Transverse colon (tissue), 4 donors: ENCODE results near the gene IMPACT. TPM values are rescaled to one million over a fixed set of nuclear protein-coding genes. Genes with fewer than 3 reads are reported as not detected.

ENCODE experiments used
- DNase-seq: peaks from one replicate; pipeline ENCODE4 v3.0.0-alpha.2; 2019
- H3K27ac ChIP-seq, 4 donors: fragments of 200-600 bp; sonication (generic); 2 replicates each; pipeline ENCODE4 v1.5.1; 2016 to 2018; ENCODE audit warnings: inconsistent platforms in 4 of 4
- H3K27me3 ChIP-seq: fragments of 200-600 bp; sonication (generic); 2 replicates; pipeline ENCODE4 v1.5.1; 2017; ENCODE audit warnings: inconsistent platforms
- H3K36me3 ChIP-seq, 4 donors: fragments of 200-600 bp; sonication (generic); 2 replicates each; pipeline ENCODE4 v1.5.1; 2017 to 2019; ENCODE audit warnings: inconsistent platforms in 4 of 4
- H3K4me1 ChIP-seq, 4 donors: fragments of 200-600 bp; sonication (generic); 2 replicates each; pipeline ENCODE4 v1.5.1; 2017 to 2020; ENCODE audit warnings: inconsistent platforms in 4 of 4
- H3K4me3 ChIP-seq, 4 donors: fragments of 200-600 bp; sonication (generic); 1 replicate in 1 of 4; 2 replicates in 3 of 4; pipeline versions ENCODE4 v1.5.1 to v1.6.1; 2017 to 2019; ENCODE audit warnings: inconsistent platforms in 4 of 4
- H3K9me3 ChIP-seq, 2 donors: fragments of 200-600 bp; sonication (generic); 2 replicates each; pipeline ENCODE4 v1.5.1; 2017 to 2019; ENCODE audit warnings: inconsistent platforms in 2 of 2
- CTCF ChIP-seq, 5 experiments: fragments of 200-600 bp in 3 of 5; fragments of 450-650 bp in 2 of 5; sonication (generic) in 3 of 5; IDR thresholded peaks; 1 replicate in 2 of 5; 2 replicates in 3 of 5; pipeline ENCODE4 v1.5.1; 2016 to 2017; ENCODE audit warnings: antibody characterized with exemption in 5 of 5, inconsistent platforms in 3 of 5, mild to moderate bottlenecking in 2 of 5, moderate library complexity in 1 of 5
- EP300 ChIP-seq: sonication (generic); formaldehyde crosslinking; IDR thresholded peaks from one replicate; pipeline ENCODE4 v1.6.1; 2017; ENCODE audit warnings: antibody characterized with exemption, low read depth
- POLR2A ChIP-seq: fragments of 450-650 bp; IDR thresholded peaks from one replicate; pipeline ENCODE4 v1.6.1; 2016; ENCODE audit warnings: antibody characterized with exemption, mild to moderate bottlenecking, moderate library complexity
- POLR2AphosphoS5 ChIP-seq, 3 donors: sonication (generic); formaldehyde crosslinking; IDR thresholded peaks; one replicate each; pipeline ENCODE4 v1.6.1; 2016; ENCODE audit warnings: antibody characterized with exemption in 3 of 3
- WGBS, 2 donors: methylation state at CpG; one replicate each; pipeline ENCODE4 v1.1.5; 2018; ENCODE audit warnings: low coverage in 1 of 2; 5-methylcytosine and 5-hydroxymethylcytosine counted together
- in situ Hi-C, 4 donors: fragments of 200-750 bp; cut with MboI; loops; one replicate each; pipeline versions ENCODE4 v1.15.0 to v1.15.1; 2017; ENCODE audit warnings: low sequenced_read_pairs in 3 of 4, low pct_ligation_motif_present in 1 of 4, low pct_unique_long_range_greater_than_20kb in 1 of 4
- intact Hi-C: fragments of 100-400 bp; cut with DNase I; formaldehyde crosslinking; loops from one replicate; pipeline ENCODE4 v1.15.1; 2023; ENCODE audit warnings: low total_unique reads
- total RNA-seq, 4 donors: library from RNA; depleted of rRNA; stranded (reverse); fragments of >200 nt; gene quantifications; one replicate each; pipeline ENCODE4 v1.1.0, GENCODE V29; 2016

IMPACT gene
- total RNA-seq, 4 donors from 2014 or later: 12.4 to 18.0 (median 16.5) TPM

- Histone ChIP-seq H3K9me3 (no peaks in the 10 kb centered on the region), H3K4me1 (no peaks in the 10 kb centered on the region), H3K27me3 (peaks cover 20% of the 10 kb centered on the region), H3K27ac (no peak overlapping the region), H3K4me3 (no peak overlapping the region), H3K36me3 (no peaks in the 10 kb centered on the region)
- no peak for DNase-seq
- in situ Hi-C loops (no loop called here), intact Hi-C loops (no loop called here)
- TF ChIP-seq EP300 (no peak), POLR2AphosphoS5 (IDR thresholded peaks at IDR 0.05) (no peak), CTCF (IDR thresholded peaks at IDR 0.05) (no peak), POLR2A (no peak)
- WGBS, 2 donors: 70 to 89% methylated on average over 2 of the region's 2 CpGs
Observed at GRCh38 chr18:24413148-24413547, 13.3 kb upstream of the IMPACT start.

- H3K4me1 ChIP-seq: no peaks in the 10 kb centered on the region
- H3K27me3 ChIP-seq: peaks cover 23% of the 10 kb centered on the region
- no peak overlapping the region for H3K4me3 ChIP-seq
- in situ Hi-C loops: no loop called here
- no peaks in the 10 kb centered on the region for H3K36me3 ChIP-seq
- H3K9me3 ChIP-seq: no peaks in the 10 kb centered on the region
- intact Hi-C loops: no loop called here
- H3K27ac ChIP-seq: no peak overlapping the region
- no peak for DNase-seq
- WGBS, 2 donors: 68 to 72% methylated on average over 2 to 3 of the region's 3 CpGs
- TF ChIP-seq POLR2A: no peak
- TF ChIP-seq POLR2AphosphoS5 (IDR thresholded peaks at IDR 0.05): no peak
- no peak for TF ChIP-seq EP300
- no peak for TF ChIP-seq CTCF (IDR thresholded peaks at IDR 0.05)
Observed at GRCh38 chr18:24414349-24415003, 12.0 kb upstream of the IMPACT start.

- 45 to 53% methylated on average over 2 to 3 of the region's 3 CpGs for WGBS, 2 donors
- in situ Hi-C loops (no loop called here), intact Hi-C loops (no loop called here)
- Histone ChIP-seq H3K27ac (no peak overlapping the region), H3K27me3 (peaks cover 48% of the 10 kb centered on the region), H3K9me3 (no peaks in the 10 kb centered on the region), H3K36me3 (no peaks in the 10 kb centered on the region), H3K4me1 (no peaks in the 10 kb centered on the region), H3K4me3 (no peak overlapping the region)
- no peak for DNase-seq
- TF ChIP-seq POLR2AphosphoS5 (IDR thresholded peaks at IDR 0.05) (no peak), CTCF (IDR thresholded peaks at IDR 0.05) (no peak), POLR2A (no peak), EP300 (no peak)
Observed at GRCh38 chr18:24417480-24417879, 9.0 kb upstream of the IMPACT start.

- TF ChIP-seq CTCF (IDR thresholded peaks at IDR 0.05) (no peak), POLR2AphosphoS5 (IDR thresholded peaks at IDR 0.05) (no peak), POLR2A (no peak), EP300 (no peak)
- H3K4me1 ChIP-seq: no peaks in the 10 kb centered on the region
- no peak overlapping the region for H3K4me3 ChIP-seq
- intact Hi-C loops: no loop called here
- H3K9me3 ChIP-seq: no peaks in the 10 kb centered on the region
- no peak for DNase-seq
- no peak overlapping the region for H3K27ac ChIP-seq
- H3K36me3 ChIP-seq: no peaks in the 10 kb centered on the region
- 89 to 100% methylated on average over 1 to 4 of the region's 4 CpGs for WGBS, 2 donors
- peaks cover 72% of the 10 kb centered on the region for H3K27me3 ChIP-seq
- in situ Hi-C loops: no loop called here
Observed at GRCh38 chr18:24420551-24420950, 5.9 kb upstream of the IMPACT start.
